HepG2 (cell line): ENCODE measurements around the gene FXYD1. TPM values are rescaled to one million over a fixed set of nuclear protein-coding genes. Genes with fewer than 3 reads are reported as not detected.
A peak's percentile ranks its signal among the peaks of the same experiment; 100 is the strongest.
"Not testable (repeated sequence)": the region's sequence is repeated elsewhere in the genome, so short reads cannot be mapped to it uniquely, and the experiment has no call there.

Source experiments
- ATAC-seq: fragments of 200-7000 bp; cut with Tn5 transposase; 3 replicates; pipeline ENCODE4 v1.9.1; 2020; ENCODE audit warnings: mild to moderate bottlenecking, moderate library complexity
- BruUV-seq: library from RNA; stranded (reverse); fragments of 400-500 nt; replicated peaks from 2 replicates; lab custom pipeline; 2021; lab: Mats Ljungman, UMichigan
- CTCF ChIA-PET: fragments of 300-600 bp; formaldehyde crosslinking; extraction: SDS; loops from one replicate; lab custom pipeline; 2021; ENCODE audit warnings: low total read pairs, inconsistent platforms, low intra/inter-chr PET ratio; lab: Yijun Ruan, JAX
- POLR2A ChIA-PET: fragments of 350-600 bp; sonication (Branson Sonifier 250); formaldehyde crosslinking; loops from one replicate; lab custom pipeline; 2020; ENCODE audit warnings: antibody characterized with exemption, inconsistent platforms; lab: Yijun Ruan, JAX
- DNase-seq: peaks from one replicate; pipeline ENCODE4 v3.0.0-alpha.2; 2015; ENCODE audit warnings: low spot score
- FAIRE-seq: peaks from 3 replicates; lab custom pipeline; 2011; peaks lifted over from hg19 to GRCh38; lab: Jason Lieb, UNC
- H2AFZ ChIP-seq: one replicate; pipeline ENCODE4 v1.6.1; 2011; ENCODE audit warnings: low read length, inconsistent platforms
- H3K27ac ChIP-seq: fragments of 300-600 bp; 3 replicates; pipeline ENCODE4 v1.8.0; 2011; ENCODE audit warnings: mixed run types, mild to moderate bottlenecking, mixed read lengths, low read length, inconsistent platforms; ENCODE audit not compliant: insufficient read depth; ENCODE audit errors: extremely low read length
- H3K27me3 ChIP-seq, 2 experiments: fragments of 200-600 bp in 1 of 2; 2 replicates in 1 of 2; 3 replicates in 1 of 2; pipeline versions ENCODE4 v1.6.0 to v1.8.0; 2011; ENCODE audit warnings: low read length in 2 of 2, mild to moderate bottlenecking in 2 of 2, moderate library complexity in 2 of 2, inconsistent platforms in 1 of 2; ENCODE audit not compliant: insufficient read depth in 2 of 2, control insufficient read depth in 1 of 2
- H3K36me3 ChIP-seq, 2 experiments: fragments of 200-600 bp in 1 of 2; replicated peaks in 1 of 2; 2 replicates in 1 of 2; 3 replicates in 1 of 2; pipeline versions ENCODE4 v1.5.1 to v1.8.0; 2011; ENCODE audit warnings: low read length in 2 of 2, inconsistent platforms in 1 of 2; ENCODE audit not compliant: insufficient read depth in 2 of 2, control insufficient read depth in 1 of 2
- H3K4me1 ChIP-seq: 2 replicates; pipeline ENCODE4 v1.5.1; 2012; ENCODE audit warnings: low read length, inconsistent platforms; ENCODE audit not compliant: insufficient read depth
- H3K4me2 ChIP-seq: 2 replicates; pipeline ENCODE4 v1.6.0; 2011; ENCODE audit warnings: low read depth, low read length, inconsistent platforms
- H3K4me3 ChIP-seq, 3 experiments: fragments of 200-600 bp in 1 of 3; sonication (generic), shearing (Covaris generic) in 1 of 3; replicated peaks in 1 of 3; 2 replicates each; pipeline ENCODE4 v1.5.1; 2011 to 2016; ENCODE audit warnings: low read length in 3 of 3, inconsistent platforms in 2 of 3, low read depth in 2 of 3, mild to moderate bottlenecking in 2 of 3, control low read depth in 1 of 3, mixed read lengths in 1 of 3; ENCODE audit not compliant: insufficient read depth in 1 of 3
- H3K79me2 ChIP-seq: one replicate; pipeline ENCODE4 v1.6.1; 2011; ENCODE audit warnings: low read length, inconsistent platforms; ENCODE audit not compliant: insufficient read depth
- H3K9ac ChIP-seq: 2 replicates; pipeline ENCODE4 v1.6.0; 2011; ENCODE audit warnings: mild to moderate bottlenecking, low read depth, low read length, inconsistent platforms; ENCODE audit not compliant: insufficient read depth
- H3K9me3 ChIP-seq: 2 replicates; pipeline ENCODE4 v1.5.1; 2012; ENCODE audit warnings: mild to moderate bottlenecking, low read length
- H4K20me1 ChIP-seq: 2 replicates; pipeline ENCODE4 v1.6.0; 2011; ENCODE audit warnings: inconsistent platforms, mild to moderate bottlenecking, low read length, moderate library complexity; ENCODE audit not compliant: insufficient read depth
- MLLT10 ChIP-seq: sonication (generic); formaldehyde crosslinking; IDR thresholded peaks from 2 replicates; pipeline ENCODE4 v1.4.0; 2020; ENCODE audit warnings: missing genetic modification reagents
- ZBTB33 ChIP-seq: sonication (generic); formaldehyde crosslinking; IDR thresholded peaks from 2 replicates; pipeline ENCODE4 v1.4.0; 2020; ENCODE audit warnings: missing genetic modification reagents
- WGBS: methylation state at CpG from one replicate; pipeline ENCODE4 v1.1.6; 2017; ENCODE audit warnings: low lambda C conversion rate; 5-methylcytosine and 5-hydroxymethylcytosine counted together
- in situ Hi-C: cut with HindIII; loops from 2 replicates; pipeline ENCODE4 v1.10.0; 2017; ENCODE audit warnings: low pct_unique_long_range_greater_than_20kb; ENCODE audit not compliant: extremely low pct_ligation_motif_present
- intact Hi-C: fragments of 100-400 bp; cut with micrococcal nuclease; formaldehyde crosslinking; loops from one replicate; pipeline ENCODE4 v1.10.0; 2022; ENCODE audit not compliant: unreplicated experiment
- polyA plus RNA-seq, 8 experiments: library from polyadenylated mRNA; depleted of rRNA in 3 of 8; stranded (reverse) in 7 of 8; unstranded in 1 of 8; fragments of >200 nt; fragmentation: Illumina TruSeq in 4 of 8; extraction: Trizol in 4 of 8; gene quantifications; 2 replicates each; pipeline versions ENCODE4 v1.2.1 to v1.2.3, GENCODE V29; 2011 to 2016; ENCODE audit warnings: low read depth in 4 of 8, missing spikeins in 1 of 8, mixed read lengths in 1 of 8; ENCODE audit not compliant: insufficient read depth in 1 of 8
- total RNA-seq, 5 experiments: library from RNA; depleted of rRNA; stranded (reverse); fragments of >200 nt; fragmentation: Illumina TruSeq; extraction: Trizol; gene quantifications; 2 replicates each; pipeline ENCODE4 v1.2.3, GENCODE V29; 2016; ENCODE audit warnings: low read depth in 1 of 5

The FXYD1 gene
- total and polyA plus RNA-seq, 2 of the 13 experiments (the other 11 are each of a cell fraction or from before 2014, with no cell fraction given) = 31.2 TPM; not detected in 1

- ATAC-seq (no peak), DNase-seq (no peak), FAIRE-seq (no peak)
- Histone ChIP-seq H4K20me1 (0 out of 2 replicates have a peak, but pooled peaks cover 2% of the 10 kb centered on the region), H3K9ac (no peak overlapping the region), H3K27me3 (peaks cover 21 to 55% of the 10 kb centered on the region in 2 experiments; a peak in 4 of 5 replicates), H3K9me3 (no peaks in the 10 kb centered on the region), H2AFZ (no peak overlapping the region), H3K4me2 (no peak overlapping the region), H3K79me2 (no peaks in the 10 kb centered on the region), H3K4me1 (peaks cover 12% of the 10 kb centered on the region), H3K27ac (no peak overlapping the region), H3K36me3 (no peaks in the 10 kb centered on the region), H3K4me3 (no peak overlapping the region)
- POLR2A ChIA-PET = no interaction called here
- in situ Hi-C loops (no loop called here), intact Hi-C loops (no loop called here)
- TF ChIP-seq ZBTB33 (CRISPR knock-in tag) = peak; percentile 50; the same call in 1 of the 2 replicates
- TF ChIP-seq MLLT10 = no peak
- CTCF ChIA-PET = no interaction called here
- no TSS peak for BruUV-seq
- WGBS = 42% methylated on average over 20 of the region's 20 CpGs
Observed at GRCh38 chr19:35151273-35152065, 12.8 kb downstream of the FXYD1 start.

GRCh38 chr19:35153129-35153522 is 14.5 kb downstream of the FXYD1 start:
- FAIRE-seq, H3K4me2 ChIP-seq, CTCF ChIA-PET: not testable (repeated sequence)

More at GRCh38 chr19:35153129-35153522, 14.5 kb downstream of the FXYD1 start:
- H3K36me3 ChIP-seq, BruUV-seq, H3K27ac ChIP-seq, H3K9me3 ChIP-seq, DNase-seq, H3K79me2 ChIP-seq, H2AFZ ChIP-seq, H3K4me3 ChIP-seq, ATAC-seq, H3K9ac ChIP-seq, POLR2A ChIA-PET, H4K20me1 ChIP-seq, in situ Hi-C loops, intact Hi-C loops: not testable (repeated sequence)
- peaks cover 21 to 69% of the 10 kb centered on the region in 2 experiments; a peak in 4 of 5 replicates for H3K27me3 ChIP-seq
- 51% methylated on average over 10 of the region's 10 CpGs for WGBS
- H3K4me1 ChIP-seq = peaks cover 12% of the 10 kb centered on the region
